ENCODE measurements around the gene SCN5A.

SCN5A gene

GRCh38 chr3:38647217-38647970, 2.1 kb downstream of the SCN5A start:
- DNase-seq, result no peak

- DNase-seq, result no peak
These were observed 2.9 kb downstream of the SCN5A start for GRCh38 chr3:38646630-38647029.

- no peak for DNase-seq
These were observed 3.4 kb downstream of the SCN5A start for GRCh38 chr3:38646062-38646461.

- no peak for DNase-seq
These were observed 3.9 kb downstream of the SCN5A start for GRCh38 chr3:38645601-38646000.

- DNase-seq, result no peak
These were observed 4.4 kb downstream of the SCN5A start for GRCh38 chr3:38645076-38645475.

- DNase-seq, result no peak
These were observed 4.8 kb downstream of the SCN5A start for GRCh38 chr3:38644662-38645053.

GRCh38 chr3:38644016-38644661, 5.3 kb downstream of the SCN5A start:
- DNase-seq, result no peak

GRCh38 chr3:38643592-38643991, 5.9 kb downstream of the SCN5A start:
- DNase-seq, result no peak

- DNase-seq, result no peak
These were observed 6.4 kb downstream of the SCN5A start for GRCh38 chr3:38643090-38643489.

- DNase-seq, result no peak
These were observed 7.9 kb downstream of the SCN5A start for GRCh38 chr3:38641461-38642110.

- peak; percentile 37 for DNase-seq
These were observed 8.6 kb downstream of the SCN5A start for GRCh38 chr3:38640661-38641452.

- DNase-seq, result no peak
These were observed 11.1 kb downstream of the SCN5A start for GRCh38 chr3:38638354-38638753.

GRCh38 chr3:38637906-38638305, 11.6 kb downstream of the SCN5A start:
- DNase-seq, result no peak

GRCh38 chr3:38636881-38637280, 12.6 kb downstream of the SCN5A start:
- no peak for DNase-seq

GRCh38 chr3:38636464-38636863, 13.0 kb downstream of the SCN5A start:
- DNase-seq, result peak; percentile 30

- no peak for DNase-seq
These were observed 15.4 kb downstream of the SCN5A start for GRCh38 chr3:38634111-38634510.

GRCh38 chr3:38632989-38633388, 16.5 kb downstream of the SCN5A start:
- no peak for DNase-seq

GRCh38 chr3:38630606-38631005, 18.9 kb downstream of the SCN5A start:
- DNase-seq, result no peak

GRCh38 chr3:38630070-38630469, 19.4 kb downstream of the SCN5A start:
- no peak for DNase-seq

- DNase-seq, result no peak
These were observed 20.7 kb downstream of the SCN5A start for GRCh38 chr3:38628835-38629234.

- no peak for DNase-seq
These were observed 21.5 kb downstream of the SCN5A start for GRCh38 chr3:38627956-38628355.

GRCh38 chr3:38626171-38626570, 23.3 kb downstream of the SCN5A start:
- no peak for DNase-seq

GRCh38 chr3:38623539-38623938, 25.9 kb downstream of the SCN5A start:
- DNase-seq, result no peak
